HCT116 (cell line): ENCODE data around the gene SAMMSON. TPM values are rescaled to one million over a fixed set of nuclear protein-coding genes. Genes with fewer than 3 reads are reported as not detected.

Experiments
- ATAC-seq: fragments of 200-7000 bp; cut with Tn5 transposase; 2 replicates; pipeline ENCODE4 v1.9.1; 2020; ENCODE audit warnings: mild to moderate bottlenecking, moderate library complexity
- BruUV-seq: library from RNA; stranded (reverse); fragments of 400-500 nt; replicated peaks from 2 replicates; lab custom pipeline; 2021; lab: Mats Ljungman, UMichigan
- CTCF ChIA-PET: fragments of 300-600 bp; sonication (Branson Sonifier 250); formaldehyde crosslinking; loops from one replicate; lab custom pipeline; 2021; ENCODE audit warnings: antibody characterized with exemption; lab: Charles Lee
- POLR2A ChIA-PET: fragments of 300-600, 350-600 bp; sonication (Branson Sonifier 250); formaldehyde crosslinking; loops from one replicate; lab custom pipeline; 2021; ENCODE audit warnings: antibody characterized with exemption; lab: Charles Lee
- RAD21 ChIA-PET, 2 experiments: fragments of 300-600 bp; sonication (Branson Sonifier 250); formaldehyde crosslinking; loops; one replicate each; lab custom pipeline; 2023; ENCODE audit warnings: low total read pairs in 2 of 2; ENCODE audit not compliant: uncharacterized antibody in 2 of 2, unreplicated experiment in 2 of 2, low non-redundant PET in 1 of 2; lab: Charles Lee
- DNase-seq: peaks from one replicate; pipeline ENCODE4 v3.0.0-alpha.2; 2010; ENCODE audit warnings: low read depth, low spot score
- H2AFZ ChIP-seq: fragments of 200-600 bp; shearing (Covaris generic), sonication (generic); 2 replicates; pipeline ENCODE4 v1.6.1; 2017; ENCODE audit warnings: low read depth, mixed run types, mixed read lengths, antibody characterized with exemption, low read length; ENCODE audit not compliant: poor library complexity, severe bottlenecking
- H3K27ac ChIP-seq: 2 replicates; pipeline ENCODE4 v1.5.1; 2012; ENCODE audit warnings: low read depth, low read length
- H3K27me3 ChIP-seq: fragments of 200-600 bp; sonication (generic); 2 replicates; pipeline ENCODE4 v1.6.1; 2016; ENCODE audit warnings: mixed run types, low read length, mixed read lengths; ENCODE audit not compliant: insufficient read depth
- H3K36me3 ChIP-seq, 2 experiments: fragments of 200-500 bp in 1 of 2; fragments of 200-600 bp in 1 of 2; sonication (Bioruptor generic) in 1 of 2; sonication (generic) in 1 of 2; 2 replicates each; pipeline versions ENCODE4 v1.5.1 to v1.6.1; 2014 to 2016; ENCODE audit warnings: low read length in 2 of 2, inconsistent platforms in 1 of 2, mixed read lengths in 1 of 2, mixed run types in 1 of 2; ENCODE audit not compliant: insufficient read depth in 2 of 2, control insufficient read depth in 1 of 2
- H3K4me1 ChIP-seq, 2 experiments: fragments of 200-600 bp in 1 of 2; sonication (generic) in 1 of 2; 2 replicates each; pipeline versions ENCODE4 v1.5.1 to v1.6.1; 2012 to 2017; ENCODE audit warnings: low read length in 2 of 2, inconsistent platforms in 1 of 2, mild to moderate bottlenecking in 1 of 2, mixed read lengths in 1 of 2, mixed run types in 1 of 2, moderate library complexity in 1 of 2; ENCODE audit not compliant: insufficient read depth in 2 of 2, control insufficient read depth in 1 of 2
- H3K4me2 ChIP-seq: fragments of 200-600 bp; sonication (generic); 2 replicates; pipeline ENCODE4 v1.6.1; 2017; ENCODE audit warnings: mixed run types, low read length, mixed read lengths
- H3K4me3 ChIP-seq, 2 experiments: fragments of 200-600 bp in 1 of 2; sonication (generic) in 1 of 2; replicated peaks in 1 of 2; 2 replicates each; pipeline ENCODE4 v1.5.1; 2011 to 2016; ENCODE audit warnings: low read length in 2 of 2, control low read depth in 1 of 2, low read depth in 1 of 2, mild to moderate bottlenecking in 1 of 2, mixed read lengths in 1 of 2, mixed run types in 1 of 2
- H3K79me2 ChIP-seq: fragments of 200-600 bp; sonication (generic); 2 replicates; pipeline ENCODE4 v1.6.1; 2017; ENCODE audit warnings: mild to moderate bottlenecking, mixed run types, low read length, moderate library complexity, mixed read lengths; ENCODE audit not compliant: insufficient read depth
- H3K9ac ChIP-seq: fragments of 200-600 bp; sonication (generic); 2 replicates; pipeline ENCODE4 v1.6.1; 2016; ENCODE audit warnings: low read length, mixed read lengths
- H3K9me2 ChIP-seq: fragments of 200-600 bp; sonication (generic), shearing (Covaris generic); 2 replicates; pipeline ENCODE4 v1.6.1; 2017; ENCODE audit warnings: mixed run types, mild to moderate bottlenecking, moderate library complexity; ENCODE audit not compliant: insufficient read depth
- H3K9me3 ChIP-seq, 2 experiments: fragments of 200-500 bp in 1 of 2; fragments of 200-600 bp in 1 of 2; sonication (Bioruptor generic) in 1 of 2; sonication (generic) in 1 of 2; 2 replicates each; pipeline ENCODE4 v1.6.1; 2014 to 2017; ENCODE audit warnings: low read length in 2 of 2, mixed read lengths in 2 of 2, inconsistent platforms in 1 of 2, low read depth in 1 of 2, mild to moderate bottlenecking in 1 of 2, mixed run types in 1 of 2, moderate library complexity in 1 of 2; ENCODE audit not compliant: control insufficient read depth in 1 of 2, insufficient read depth in 1 of 2
- H4K20me1 ChIP-seq: fragments of 200-600 bp; sonication (generic), shearing (Covaris generic); 2 replicates; pipeline ENCODE4 v1.6.1; 2017; ENCODE audit warnings: mixed run types, mild to moderate bottlenecking, moderate library complexity; ENCODE audit not compliant: insufficient read depth
- ATF3 ChIP-seq: IDR thresholded peaks from 2 replicates; pipeline ENCODE4 v1.6.1; 2012
- CBX3 ChIP-seq: IDR thresholded peaks from 2 replicates; pipeline ENCODE4 v1.6.1; 2012; ENCODE audit warnings: low read depth
- CEBPB ChIP-seq: IDR thresholded peaks from 2 replicates; pipeline ENCODE4 v1.6.1; 2012; ENCODE audit warnings: low read depth
- ELF1 ChIP-seq: IDR thresholded peaks from 2 replicates; pipeline ENCODE4 v1.6.1; 2012; ENCODE audit warnings: low read depth, borderline replicate concordance
- EZH2 ChIP-seq: fragments of 200-600 bp; sonication (generic); IDR thresholded peaks from 2 replicates; pipeline ENCODE4 v1.6.1; 2017; ENCODE audit warnings: antibody characterized with exemption, mixed run types
- EZH2phosphoT487 ChIP-seq: fragments of 200-600 bp; IDR thresholded peaks from 2 replicates; pipeline ENCODE4 v1.6.1; 2018; ENCODE audit warnings: antibody characterized with exemption, borderline replicate concordance
- JUND ChIP-seq: IDR thresholded peaks from 2 replicates; pipeline ENCODE4 v1.6.1; 2012
- MAX ChIP-seq: IDR thresholded peaks from 2 replicates; pipeline ENCODE4 v1.6.1; 2012
- POLR2A ChIP-seq: IDR thresholded peaks from 2 replicates; pipeline ENCODE4 v1.7.0; 2011; ENCODE audit warnings: borderline replicate concordance; ENCODE audit not compliant: insufficient read depth, insufficient read length; ENCODE audit errors: extremely low read depth
- POLR2AphosphoS5 ChIP-seq: IDR thresholded peaks from 2 replicates; pipeline ENCODE4 v1.6.1; 2011; ENCODE audit warnings: mild to moderate bottlenecking, low read depth, low read length, moderate library complexity
- RAD21 ChIP-seq: IDR thresholded peaks from 2 replicates; pipeline ENCODE4 v1.6.1; 2012; ENCODE audit warnings: low read depth, mild to moderate bottlenecking
- SIN3A ChIP-seq: IDR thresholded peaks from 2 replicates; pipeline ENCODE4 v1.6.1; 2012; ENCODE audit warnings: low read depth
- SRF ChIP-seq: IDR thresholded peaks from 2 replicates; pipeline ENCODE4 v1.6.1; 2012; ENCODE audit warnings: low read depth
- TCF7L2 ChIP-seq: IDR thresholded peaks from 2 replicates; pipeline ENCODE4 v1.7.0; 2011; ENCODE audit warnings: borderline replicate concordance, inconsistent platforms; ENCODE audit not compliant: insufficient read depth, insufficient read length; ENCODE audit errors: extremely low read depth
- YY1 ChIP-seq: IDR thresholded peaks from 2 replicates; pipeline ENCODE4 v1.6.1; 2011; ENCODE audit warnings: low read length, low read depth, moderate library complexity, mild to moderate bottlenecking; ENCODE audit not compliant: insufficient replicate concordance; ENCODE audit errors: extremely low read depth
- ZBTB33 ChIP-seq: IDR thresholded peaks from 2 replicates; pipeline ENCODE4 v1.6.1; 2011; ENCODE audit warnings: mild to moderate bottlenecking, low read length, moderate library complexity; ENCODE audit not compliant: insufficient replicate concordance; ENCODE audit errors: extremely low read depth
- ZFX ChIP-seq: fragments of 450-650 bp; IDR thresholded peaks from 2 replicates; pipeline ENCODE4 v1.6.1; 2017
- ZNF274 ChIP-seq: fragments of 200-500 bp; sonication (Bioruptor generic); IDR thresholded peaks from 2 replicates; pipeline ENCODE4 v1.6.1; 2014; ENCODE audit warnings: mild to moderate bottlenecking, low read depth, low read length, inconsistent platforms
- intact Hi-C: fragments of 100-400 bp; cut with micrococcal nuclease; formaldehyde crosslinking; loops from 2 replicates; pipeline ENCODE4 v1.10.0; 2022
- total RNA-seq: library from RNA; stranded (reverse); gene quantifications from one replicate; pipeline ENCODE4 v1.2.1, GENCODE V29; 2021; ENCODE audit not compliant: unreplicated experiment

SAMMSON gene
- total RNA-seq, 1 experiment from 2014 or later: not detected

- ChIA-PET RAD21 (no interaction called here), POLR2A (no interaction called here), CTCF (no interaction called here)
- Histone ChIP-seq H3K4me2 (no peak overlapping the region), H2AFZ (no peak overlapping the region), H3K4me1 (no peaks in the 10 kb centered on the region), H3K79me2 (no peaks in the 10 kb centered on the region), H3K4me3 (no peak overlapping the region), H3K9ac (no peak overlapping the region), H3K36me3 (no peaks in the 10 kb centered on the region), H3K27ac (no peak overlapping the region), H4K20me1 (no peaks in the 10 kb centered on the region), H3K9me2 (no peaks in the 10 kb centered on the region), H3K9me3 (no peaks in the 10 kb centered on the region), H3K27me3 (0 out of 2 replicates have a peak, but pooled peaks cover 3% of the 10 kb centered on the region)
- no peak for DNase-seq
- intact Hi-C loops: no loop called here
- TF ChIP-seq ZBTB33 (no peak), EZH2phosphoT487 (no peak), ELF1 (no peak), ZNF274 (no peak), EZH2 (no peak), RAD21 (no peak)
- TF ChIP-seq, all 23 proteins: peak for 0
- no peak for ATAC-seq
- no TSS peak for BruUV-seq
These were observed 784 bp upstream of the SAMMSON start for GRCh38 chr3:69998759-69999139.

- intact Hi-C loops: no loop called here
- Histone ChIP-seq H3K36me3 (no peaks in the 10 kb centered on the region), H3K9me3 (no peaks in the 10 kb centered on the region), H3K27ac (no peak overlapping the region), H3K4me2 (no peak overlapping the region), H3K79me2 (no peaks in the 10 kb centered on the region), H2AFZ (no peak overlapping the region), H3K4me1 (no peaks in the 10 kb centered on the region), H4K20me1 (no peaks in the 10 kb centered on the region), H3K9me2 (no peaks in the 10 kb centered on the region), H3K27me3 (0 out of 2 replicates have a peak, but pooled peaks cover 3% of the 10 kb centered on the region), H3K9ac (no peak overlapping the region), H3K4me3 (no peak overlapping the region)
- ChIA-PET POLR2A (no interaction called here), CTCF (no interaction called here), RAD21 (no interaction called here)
- BruUV-seq: no TSS peak
- ATAC-seq: no peak
- DNase-seq: no peak
- TF ChIP-seq RAD21 (no peak), SIN3A (no peak), CEBPB (no peak), CBX3 (no peak), ZBTB33 (no peak), SRF (no peak), ZFX (no peak), TCF7L2 (no peak), JUND (no peak), ATF3 (no peak), POLR2AphosphoS5 (no peak), MAX (no peak), POLR2A (no peak), YY1 (no peak)
These were observed 486 bp downstream of the SAMMSON start for GRCh38 chr3:70000028-70000410.
